Liver (tissue), 3 donors: ENCODE measurements around the gene DBN1.

Source experiments
- ATF3 ChIP-seq: IDR thresholded peaks from 2 replicates; pipeline ENCODE4 v1.6.1; 2016; ENCODE audit warnings: antibody characterized with exemption
- EGR1 ChIP-seq, 2 donors: IDR thresholded peaks; 2 replicates each; pipeline ENCODE4 v1.6.1; 2016 to 2018; ENCODE audit warnings: antibody characterized with exemption in 2 of 2, low read depth in 2 of 2
- FOXA1 ChIP-seq: IDR thresholded peaks from 2 replicates; pipeline ENCODE4 v1.6.1; 2016; ENCODE audit warnings: antibody characterized with exemption
- GABPA ChIP-seq, 2 donors: IDR thresholded peaks in 1 of 2; conservative IDR thresholded peaks in 1 of 2; 2 replicates each; pipeline ENCODE4 v1.6.1; 2016; ENCODE audit warnings: antibody characterized with exemption in 2 of 2, mild to moderate bottlenecking in 1 of 2, moderate library complexity in 1 of 2
- HNF4A ChIP-seq, 2 donors: conservative IDR thresholded peaks; 2 replicates each; pipeline ENCODE4 v1.6.1; 2016; ENCODE audit warnings: antibody characterized with exemption in 2 of 2, mild to moderate bottlenecking in 2 of 2
- MAX ChIP-seq: IDR thresholded peaks from 2 replicates; pipeline ENCODE4 v1.6.1; 2016; ENCODE audit warnings: antibody characterized with exemption
- RAD21 ChIP-seq, 2 donors: IDR thresholded peaks; 2 replicates each; pipeline ENCODE4 v1.6.1; 2016; ENCODE audit warnings: antibody characterized with exemption in 2 of 2, mild to moderate bottlenecking in 2 of 2
- REST ChIP-seq: IDR thresholded peaks from 2 replicates; pipeline ENCODE4 v1.6.1; 2016; ENCODE audit warnings: antibody characterized with exemption, mild to moderate bottlenecking
- RXRA ChIP-seq, 2 donors: IDR thresholded peaks; 2 replicates each; pipeline ENCODE4 v1.6.1; 2017 to 2018; ENCODE audit warnings: antibody characterized with exemption in 2 of 2, mild to moderate bottlenecking in 1 of 2
- SP1 ChIP-seq: IDR thresholded peaks from 2 replicates; pipeline ENCODE4 v1.6.1; 2018; ENCODE audit warnings: antibody characterized with exemption, mild to moderate bottlenecking
- YY1 ChIP-seq: IDR thresholded peaks from 2 replicates; pipeline ENCODE4 v1.6.1; 2016; ENCODE audit warnings: antibody characterized with exemption, mild to moderate bottlenecking
- TF ChIP-seq, protein P1 (sequence below): fragments of 150-350 bp; IDR thresholded peaks from 2 replicates; pipeline ENCODE4 v1.5.1; 2017; ENCODE audit warnings: improper control_type of control experiment, low read depth, low read length; ENCODE audit not compliant: missing input control
- TF ChIP-seq, protein P2 (sequence below): IDR thresholded peaks from 2 replicates; pipeline ENCODE4 v1.6.1; 2016; ENCODE audit warnings: antibody characterized with exemption
- donor health status: healthy.
- donor health status: healthy.

- TF ChIP-seq, protein P1, sequence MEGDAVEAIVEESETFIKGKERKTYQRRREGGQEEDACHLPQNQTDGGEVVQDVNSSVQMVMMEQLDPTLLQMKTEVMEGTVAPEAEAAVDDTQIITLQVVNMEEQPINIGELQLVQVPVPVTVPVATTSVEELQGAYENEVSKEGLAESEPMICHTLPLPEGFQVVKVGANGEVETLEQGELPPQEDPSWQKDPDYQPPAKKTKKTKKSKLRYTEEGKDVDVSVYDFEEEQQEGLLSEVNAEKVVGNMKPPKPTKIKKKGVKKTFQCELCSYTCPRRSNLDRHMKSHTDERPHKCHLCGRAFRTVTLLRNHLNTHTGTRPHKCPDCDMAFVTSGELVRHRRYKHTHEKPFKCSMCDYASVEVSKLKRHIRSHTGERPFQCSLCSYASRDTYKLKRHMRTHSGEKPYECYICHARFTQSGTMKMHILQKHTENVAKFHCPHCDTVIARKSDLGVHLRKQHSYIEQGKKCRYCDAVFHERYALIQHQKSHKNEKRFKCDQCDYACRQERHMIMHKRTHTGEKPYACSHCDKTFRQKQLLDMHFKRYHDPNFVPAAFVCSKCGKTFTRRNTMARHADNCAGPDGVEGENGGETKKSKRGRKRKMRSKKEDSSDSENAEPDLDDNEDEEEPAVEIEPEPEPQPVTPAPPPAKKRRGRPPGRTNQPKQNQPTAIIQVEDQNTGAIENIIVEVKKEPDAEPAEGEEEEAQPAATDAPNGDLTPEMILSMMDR = no peak
- TF ChIP-seq EGR1 (IDR thresholded peaks at IDR 0.05; ENCODE audit: low read depth in 2 of 2) = no peak
- no peak for TF ChIP-seq REST
- TF ChIP-seq YY1 = no peak
- TF ChIP-seq FOXA1 = no peak
- TF ChIP-seq, protein P2, sequence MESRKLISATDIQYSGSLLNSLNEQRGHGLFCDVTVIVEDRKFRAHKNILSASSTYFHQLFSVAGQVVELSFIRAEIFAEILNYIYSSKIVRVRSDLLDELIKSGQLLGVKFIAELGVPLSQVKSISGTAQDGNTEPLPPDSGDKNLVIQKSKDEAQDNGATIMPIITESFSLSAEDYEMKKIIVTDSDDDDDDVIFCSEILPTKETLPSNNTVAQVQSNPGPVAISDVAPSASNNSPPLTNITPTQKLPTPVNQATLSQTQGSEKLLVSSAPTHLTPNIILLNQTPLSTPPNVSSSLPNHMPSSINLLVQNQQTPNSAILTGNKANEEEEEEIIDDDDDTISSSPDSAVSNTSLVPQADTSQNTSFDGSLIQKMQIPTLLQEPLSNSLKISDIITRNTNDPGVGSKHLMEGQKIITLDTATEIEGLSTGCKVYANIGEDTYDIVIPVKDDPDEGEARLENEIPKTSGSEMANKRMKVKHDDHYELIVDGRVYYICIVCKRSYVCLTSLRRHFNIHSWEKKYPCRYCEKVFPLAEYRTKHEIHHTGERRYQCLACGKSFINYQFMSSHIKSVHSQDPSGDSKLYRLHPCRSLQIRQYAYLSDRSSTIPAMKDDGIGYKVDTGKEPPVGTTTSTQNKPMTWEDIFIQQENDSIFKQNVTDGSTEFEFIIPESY = no peak
- no peak for TF ChIP-seq RAD21 (IDR thresholded peaks at IDR 0.05)
- TF ChIP-seq MAX = no peak
- no peak for TF ChIP-seq RXRA (IDR thresholded peaks at IDR 0.05)
- no peak for TF ChIP-seq ATF3
- no peak for TF ChIP-seq GABPA (IDR thresholded peaks at IDR 0.05 in 1 of 2, conservative IDR thresholded peaks at IDR 0.05 in 1 of 2)
- no peak for TF ChIP-seq SP1
- TF ChIP-seq HNF4A (conservative IDR thresholded peaks at IDR 0.05) = no peak
Measured at GRCh38 chr5:177427211-177427822, 46.1 kb downstream of the DBN1 start.
